ENCODE measurements around the gene PIP5K1B. TPM values are rescaled to one million over a fixed set of nuclear protein-coding genes. Genes with fewer than 3 reads are reported as not detected.

PIP5K1B gene
- total and polyA plus RNA-seq, 2 of the 13 experiments (the other 11 are each of a cell fraction or from before 2014, with no cell fraction given) = 15.8 to 17.5 TPM

DNA sequence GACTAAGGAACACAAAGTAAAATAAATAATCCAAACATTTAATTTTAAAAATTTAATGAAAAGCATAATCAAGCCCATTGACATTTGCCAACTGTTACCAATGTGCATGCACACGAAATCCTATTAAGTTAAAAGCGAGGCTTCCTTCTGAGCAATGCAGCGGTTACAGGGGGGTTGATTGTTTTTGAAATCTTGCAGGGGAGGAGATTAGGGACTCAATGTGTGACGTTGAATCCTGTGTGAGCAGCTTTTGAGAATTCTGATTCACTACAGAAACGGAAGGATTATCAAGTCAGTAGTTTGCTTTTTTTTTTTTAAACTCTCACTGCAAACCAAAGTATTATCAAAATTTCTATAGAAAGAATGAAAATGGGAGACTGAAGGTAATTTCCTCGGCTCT, 199.4 kb downstream of the PIP5K1B start:
- Histone ChIP-seq H3K27ac (ENCODE audit: extremely low read length, insufficient read depth, low read length) (no peak overlapping the region), H3K4me1 (ENCODE audit: insufficient read depth, low read length) (no peaks in the 10 kb centered on the region), H3K27me3 (ENCODE audit: control insufficient read depth in 1 of 2, insufficient read depth in 2 of 2, low read length in 2 of 2) (no peaks in the 10 kb centered on the region), H3K4me3 (replicated peaks in 1 of 3; ENCODE audit: insufficient read depth in 1 of 3, low read depth in 2 of 3, low read length in 3 of 3) (no peak overlapping the region), H3K79me2 (ENCODE audit: insufficient read depth, low read length) (no peaks in the 10 kb centered on the region), H3K36me3 (replicated peaks in 1 of 2; ENCODE audit: control insufficient read depth in 1 of 2, insufficient read depth in 2 of 2, low read length in 2 of 2) (peaks cover 0 to 5% of the 10 kb centered on the region in 2 experiments; a peak in 1 of 5 replicates), H2AFZ (ENCODE audit: low read length) (no peak overlapping the region), H3K9ac (ENCODE audit: insufficient read depth, low read depth, low read length) (no peak overlapping the region), H4K20me1 (ENCODE audit: insufficient read depth, low read length) (no peaks in the 10 kb centered on the region), H3K4me2 (ENCODE audit: low read depth, low read length) (no peak overlapping the region), H3K9me3 (ENCODE audit: low read length) (no peaks in the 10 kb centered on the region)
- POLR2A ChIA-PET = no interaction called here
- TF ChIP-seq, protein P1, sequence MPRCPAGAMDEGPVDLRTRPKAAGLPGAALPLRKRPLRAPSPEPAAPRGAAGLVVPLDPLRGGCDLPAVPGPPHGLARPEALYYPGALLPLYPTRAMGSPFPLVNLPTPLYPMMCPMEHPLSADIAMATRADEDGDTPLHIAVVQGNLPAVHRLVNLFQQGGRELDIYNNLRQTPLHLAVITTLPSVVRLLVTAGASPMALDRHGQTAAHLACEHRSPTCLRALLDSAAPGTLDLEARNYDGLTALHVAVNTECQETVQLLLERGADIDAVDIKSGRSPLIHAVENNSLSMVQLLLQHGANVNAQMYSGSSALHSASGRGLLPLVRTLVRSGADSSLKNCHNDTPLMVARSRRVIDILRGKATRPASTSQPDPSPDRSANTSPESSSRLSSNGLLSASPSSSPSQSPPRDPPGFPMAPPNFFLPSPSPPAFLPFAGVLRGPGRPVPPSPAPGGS (CRISPR knock-in tag; IDR thresholded peaks at IDR 0.05) = no peak
- TF ChIP-seq, protein P2, sequence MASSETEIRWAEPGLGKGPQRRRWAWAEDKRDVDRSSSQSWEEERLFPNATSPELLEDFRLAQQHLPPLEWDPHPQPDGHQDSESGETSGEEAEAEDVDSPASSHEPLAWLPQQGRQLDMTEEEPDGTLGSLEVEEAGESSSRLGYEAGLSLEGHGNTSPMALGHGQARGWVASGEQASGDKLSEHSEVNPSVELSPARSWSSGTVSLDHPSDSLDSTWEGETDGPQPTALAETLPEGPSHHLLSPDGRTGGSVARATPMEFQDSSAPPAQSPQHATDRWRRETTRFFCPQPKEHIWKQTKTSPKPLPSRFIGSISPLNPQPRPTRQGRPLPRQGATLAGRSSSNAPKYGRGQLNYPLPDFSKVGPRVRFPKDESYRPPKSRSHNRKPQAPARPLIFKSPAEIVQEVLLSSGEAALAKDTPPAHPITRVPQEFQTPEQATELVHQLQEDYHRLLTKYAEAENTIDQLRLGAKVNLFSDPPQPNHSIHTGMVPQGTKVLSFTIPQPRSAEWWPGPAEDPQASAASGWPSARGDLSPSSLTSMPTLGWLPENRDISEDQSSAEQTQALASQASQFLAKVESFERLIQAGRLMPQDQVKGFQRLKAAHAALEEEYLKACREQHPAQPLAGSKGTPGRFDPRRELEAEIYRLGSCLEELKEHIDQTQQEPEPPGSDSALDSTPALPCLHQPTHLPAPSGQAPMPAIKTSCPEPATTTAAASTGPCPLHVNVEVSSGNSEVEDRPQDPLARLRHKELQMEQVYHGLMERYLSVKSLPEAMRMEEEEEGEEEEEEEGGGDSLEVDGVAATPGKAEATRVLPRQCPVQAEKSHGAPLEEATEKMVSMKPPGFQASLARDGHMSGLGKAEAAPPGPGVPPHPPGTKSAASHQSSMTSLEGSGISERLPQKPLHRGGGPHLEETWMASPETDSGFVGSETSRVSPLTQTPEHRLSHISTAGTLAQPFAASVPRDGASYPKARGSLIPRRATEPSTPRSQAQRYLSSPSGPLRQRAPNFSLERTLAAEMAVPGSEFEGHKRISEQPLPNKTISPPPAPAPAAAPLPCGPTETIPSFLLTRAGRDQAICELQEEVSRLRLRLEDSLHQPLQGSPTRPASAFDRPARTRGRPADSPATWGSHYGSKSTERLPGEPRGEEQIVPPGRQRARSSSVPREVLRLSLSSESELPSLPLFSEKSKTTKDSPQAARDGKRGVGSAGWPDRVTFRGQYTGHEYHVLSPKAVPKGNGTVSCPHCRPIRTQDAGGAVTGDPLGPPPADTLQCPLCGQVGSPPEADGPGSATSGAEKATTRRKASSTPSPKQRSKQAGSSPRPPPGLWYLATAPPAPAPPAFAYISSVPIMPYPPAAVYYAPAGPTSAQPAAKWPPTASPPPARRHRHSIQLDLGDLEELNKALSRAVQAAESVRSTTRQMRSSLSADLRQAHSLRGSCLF (CRISPR knock-in tag; IDR thresholded peaks at IDR 0.05; ENCODE audit: borderline replicate concordance) = no peak
- intact Hi-C loops (cut with micrococcal nuclease; ENCODE audit: unreplicated experiment) = no loop called here
- DNase-seq (ENCODE audit: low spot score) (no peak), ATAC-seq (no peak), FAIRE-seq (no peak)
- WGBS (ENCODE audit: low lambda C conversion rate) = 88% methylated on average over 6 of the region's 6 CpGs
- no TSS peak for BruUV-seq (replicated peaks)
- CTCF ChIA-PET (ENCODE audit: low intra/inter-chr PET ratio, low total read pairs) = no interaction called here
- in situ Hi-C loops (cut with HindIII; ENCODE audit: extremely low pct_ligation_motif_present, low pct_unique_long_range_greater_than_20kb) = no loop called here
